Measurements from ENCODE around the gene FAM107B. TPM values are rescaled to one million over a fixed set of nuclear protein-coding genes. Genes with fewer than 3 reads are reported as not detected.

The FAM107B gene
- total and polyA plus RNA-seq, 2 of the 8 experiments (the other 6 are each of a cell fraction or from before 2014, with no cell fraction given): 7.5 to 28.1 TPM

- no peaks in the 10 kb centered on the region for H3K27me3 ChIP-seq (replicated peaks in 1 of 4; ENCODE audit: control insufficient read depth in 3 of 4, extremely low read depth in 1 of 4, insufficient read depth in 3 of 4, low read length in 3 of 4)
- H2BK5ac ChIP-seq (ENCODE audit: low read depth, low read length): no peak overlapping the region
- no peak for TF ChIP-seq KDM1A (IDR thresholded peaks at IDR 0.05; ENCODE audit: borderline replicate concordance, low read length)
- no peak for TF ChIP-seq TAF7 (optimal IDR thresholded peaks at IDR 0.05; ENCODE audit: borderline replicate concordance, low read depth, low read length)
- no peak for TF ChIP-seq RAD21 (IDR thresholded peaks at IDR 0.05 in 1 of 2, conservative IDR thresholded peaks at IDR 0.05 in 1 of 2; ENCODE audit: low read depth in 2 of 2, low read length in 2 of 2)
- TF ChIP-seq GABPA (IDR thresholded peaks at IDR 0.05; ENCODE audit: borderline replicate concordance, insufficient read depth, low read length): no peak
- no peak for TF ChIP-seq FOSL1 (IDR thresholded peaks at IDR 0.05; ENCODE audit: insufficient read depth, low read depth, low read length)
- TF ChIP-seq SUZ12 (IDR thresholded peaks at IDR 0.05; ENCODE audit: low read length): no peak
- no peak for TF ChIP-seq GTF2F1 (IDR thresholded peaks at IDR 0.05; ENCODE audit: borderline replicate concordance, low read depth, low read length)
- no peak for TF ChIP-seq RXRA (IDR thresholded peaks at IDR 0.05; ENCODE audit: insufficient read depth, low read depth, low read length)
- no peak for TF ChIP-seq SP2 (IDR thresholded peaks at IDR 0.05; ENCODE audit: low read length)
- TF ChIP-seq SIN3A (conservative IDR thresholded peaks at IDR 0.05 in 1 of 2, IDR thresholded peaks at IDR 0.05 in 1 of 2; ENCODE audit: low read depth in 1 of 2, low read length in 2 of 2): no peak
- no peak for TF ChIP-seq KDM5A (IDR thresholded peaks at IDR 0.05; ENCODE audit: low read length)
- no peak for TF ChIP-seq SRF (IDR thresholded peaks at IDR 0.05; ENCODE audit: low read depth, low read length)
- no peak for TF ChIP-seq EGR1 (IDR thresholded peaks at IDR 0.05; ENCODE audit: borderline replicate concordance, low read depth, low read length)
- no peak for TF ChIP-seq TCF12 (IDR thresholded peaks at IDR 0.05; ENCODE audit: low read depth, low read length)
Measured at GRCh38 chr10:14731875-14732512, 42.7 kb downstream of the FAM107B start.

More at GRCh38 chr10:14731875-14732512, 42.7 kb downstream of the FAM107B start:
- Histone ChIP-seq H3K14ac (ENCODE audit: insufficient read length) (no peak overlapping the region), H3K56ac (replicated peaks; ENCODE audit: insufficient read length, low read depth, low read length) (no peak overlapping the region), H4K5ac (ENCODE audit: insufficient read length, low read depth, low read length) (no peak overlapping the region), H4K20me1 (replicated peaks in 1 of 2; ENCODE audit: control insufficient read depth in 1 of 2, insufficient read depth in 2 of 2, low read length in 2 of 2) (no peaks in the 10 kb centered on the region), H2AK5ac (ENCODE audit: low read depth, low read length) (no peak overlapping the region), H4K8ac (ENCODE audit: extremely low read depth, insufficient read depth, low read length) (no peak overlapping the region), H3K4me1 (replicated peaks in 1 of 4; ENCODE audit: control insufficient read depth in 3 of 4, insufficient read depth in 4 of 4, low read length in 3 of 4) (no peaks in the 10 kb centered on the region), H3K9ac (replicated peaks in 1 of 4; ENCODE audit: extremely low read depth in 1 of 4, low read depth in 3 of 4, low read length in 3 of 4) (no peak overlapping the region), H3K23ac (ENCODE audit: insufficient read length) (no peak overlapping the region), H2AFZ (ENCODE audit: low read length) (no peak overlapping the region), H3K4me2 (ENCODE audit: insufficient read depth in 1 of 2, low read depth in 2 of 2, low read length in 2 of 2) (no peak overlapping the region), H3K36me3 (ENCODE audit: control insufficient read depth in 2 of 4, insufficient read depth in 4 of 4, low read length in 3 of 4) (no peaks in the 10 kb centered on the region), H2BK12ac (ENCODE audit: low read depth, low read length) (no peak overlapping the region), H3K4ac (replicated peaks; ENCODE audit: insufficient read length, low read depth, low read length) (no peak overlapping the region), H3K18ac (ENCODE audit: extremely low read depth, low read length) (no peak overlapping the region), H3K9me3 (ENCODE audit: insufficient read depth in 2 of 2, low read depth in 1 of 2, low read length in 1 of 2) (no peaks in the 10 kb centered on the region), H2BK15ac (ENCODE audit: low read length) (no peak overlapping the region), H2BK20ac (ENCODE audit: low read length) (no peak overlapping the region), H3K4me3 (ENCODE audit: extremely low read depth in 1 of 4, insufficient read depth in 2 of 4, low read depth in 3 of 4, low read length in 4 of 4) (no peak overlapping the region), H3K79me1 (ENCODE audit: low read depth, low read length) (no peaks in the 10 kb centered on the region), H3K27ac (ENCODE audit: low read depth, low read length) (no peak overlapping the region), H2BK120ac (replicated peaks; ENCODE audit: low read depth, low read length) (no peak overlapping the region), H4K91ac (replicated peaks; ENCODE audit: insufficient read length, low read length) (no peak overlapping the region), H3K79me2 (ENCODE audit: control insufficient read depth in 1 of 2, insufficient read depth in 2 of 2, low read length in 2 of 2) (no peaks in the 10 kb centered on the region), H3K23me2 (ENCODE audit: low read depth, low read length) (no peaks in the 10 kb centered on the region)
- FAIRE-seq (no peak), DNase-seq (ENCODE audit: low read depth in 1 of 2, low spot score in 2 of 2) (no peak)
- 93% methylated on average over 14 of the region's 14 CpGs; no CpG with 5 or more reads in 1 of the 2 experiments for WGBS, 2 experiments (ENCODE audit: extremely low coverage in 1 of 2, insufficient coverage in 1 of 2, insufficient read length in 1 of 2, insufficient replicate concordance in 2 of 2, low coverage in 1 of 2, low lambda C conversion rate in 2 of 2, missing lambda C conversion rate in 1 of 2)
- ChIA-PET POLR2A (ENCODE audit: partially characterized antibody) (no interaction called here), CTCF (ENCODE audit: partially characterized antibody) (no interaction called here)

Data from H1 (cell line).